Lung (tissue), 12 donors: ENCODE measurements around the gene FAM185A. TPM values are rescaled to one million over a fixed set of nuclear protein-coding genes. Genes with fewer than 3 reads are reported as not detected.
A peak's percentile ranks its signal among the peaks of the same experiment; 100 is the strongest.
"Not testable (repeated sequence)": the region's sequence is repeated elsewhere in the genome, so short reads cannot be mapped to it uniquely, and the experiment has no call there.

Experiments
- ATAC-seq: fragments of 200-7000 bp; cut with Tn5 transposase; one replicate; pipeline ENCODE4 v1.9.1; 2020; ENCODE audit warnings: moderate number of reproducible peaks; ENCODE audit not compliant: insufficient read depth, low FRiP score
- DNase-seq, 3 donors: peaks; one replicate each; pipeline ENCODE4 v3.0.0-alpha.2; 2013 to 2017
- H3K27ac ChIP-seq, 2 donors: one replicate each; pipeline ENCODE4 v1.5.1; 2013; ENCODE audit warnings: mild to moderate bottlenecking in 2 of 2, moderate library complexity in 2 of 2, control low read depth in 1 of 2, inconsistent platforms in 1 of 2, low read depth in 1 of 2, low read length in 1 of 2
- H3K27me3 ChIP-seq, 3 donors: one replicate each; pipeline ENCODE4 v1.5.1; 2013; ENCODE audit warnings: low read length in 2 of 3; ENCODE audit not compliant: control insufficient read depth in 3 of 3, insufficient read depth in 3 of 3
- H3K36me3 ChIP-seq, 4 donors: one replicate each; pipeline ENCODE4 v1.5.1; 2013; ENCODE audit warnings: low read length in 4 of 4, mild to moderate bottlenecking in 1 of 4, moderate library complexity in 1 of 4; ENCODE audit not compliant: control insufficient read depth in 4 of 4, insufficient read depth in 4 of 4
- H3K4me1 ChIP-seq, 5 donors: one replicate each; pipeline ENCODE4 v1.5.1; 2013; ENCODE audit warnings: low read length in 5 of 5, mild to moderate bottlenecking in 2 of 5, moderate library complexity in 1 of 5; ENCODE audit not compliant: control insufficient read depth in 5 of 5, insufficient read depth in 5 of 5
- H3K4me3 ChIP-seq: one replicate; pipeline ENCODE4 v1.5.1; 2013; ENCODE audit warnings: mild to moderate bottlenecking, control low read depth, moderate library complexity
- H3K9ac ChIP-seq, 2 donors: one replicate each; pipeline ENCODE4 v1.5.1; 2013; ENCODE audit warnings: low read length in 2 of 2, control low read depth in 1 of 2; ENCODE audit not compliant: insufficient read depth in 1 of 2
- H3K9me3 ChIP-seq, 4 donors: one replicate each; pipeline ENCODE4 v1.5.1; 2013; ENCODE audit warnings: low read length in 3 of 4, mild to moderate bottlenecking in 1 of 4, moderate library complexity in 1 of 4; ENCODE audit not compliant: control insufficient read depth in 4 of 4, insufficient read depth in 3 of 4
- WGBS, 2 donors: extraction: QIAGEN DNeasy Blood & Tissue Kit; methylation state at CpG; one replicate each; pipeline ENCODE4 v1.1.7; 2013; 5-methylcytosine and 5-hydroxymethylcytosine counted together
- polyA plus RNA-seq, 2 donors: library from polyadenylated mRNA; stranded (reverse); fragments of 200-250 nt; gene quantifications; one replicate each; pipeline ENCODE4 v1.2.1, GENCODE V29; 2013
- total RNA-seq, 2 donors: library from RNA; depleted of rRNA in 1 of 2; stranded (reverse); fragments of >200 nt in 1 of 2; gene quantifications; one replicate each; pipeline ENCODE4 v1.2.1, GENCODE V29; 2014 to 2021
- TF ChIP-seq, protein P1 (sequence below): IDR thresholded peaks from 2 replicates; pipeline ENCODE4 v1.5.1; 2012; ENCODE audit warnings: mild to moderate bottlenecking; ENCODE audit errors: control extremely low read depth, extremely low read depth
- donor health status: control.
- donor health status: control.
- donor health status: Bipolar disorder and iron deficiency.
- donor health status: healthy.
- donor health status: DM: yes; HTN: yes; CAD: no.

FAM185A gene
- total and polyA plus RNA-seq, 4 donors = 2.8 to 17.3 (median 8.0) TPM

DNA sequence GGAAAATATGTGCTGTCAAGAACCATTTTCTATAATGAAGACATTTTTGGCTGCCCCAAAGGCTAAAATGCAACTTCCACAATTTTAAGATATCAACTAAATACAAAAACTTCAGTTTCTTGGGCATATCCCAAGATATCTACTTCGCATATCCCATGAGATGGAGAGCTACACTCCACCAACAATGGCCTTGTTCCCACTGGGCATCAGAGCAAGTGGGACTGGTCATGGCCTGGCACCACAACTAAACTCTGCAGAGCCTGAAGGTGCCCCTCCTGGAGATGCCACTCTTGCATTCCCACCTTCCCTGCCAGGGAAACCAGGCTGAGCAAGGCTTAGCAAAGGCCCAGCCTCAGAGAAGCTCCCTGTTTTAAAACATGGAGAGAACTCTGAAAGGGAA is 88.2 kb downstream of the FAM185A start:
- H3K27me3 ChIP-seq = no peaks in the 10 kb centered on the region
- no peaks in the 10 kb centered on the region for H3K9me3 ChIP-seq
- no peak overlapping the region for H3K4me3 ChIP-seq
- peak in 1 of 3 donors; percentile 29 for DNase-seq
- H3K36me3 ChIP-seq = peaks cover 0 to 4% (median 1%) of the 10 kb centered on the region in 4 donors
- peaks cover 0 to 48% (median 0%) of the 10 kb centered on the region in 5 donors for H3K4me1 ChIP-seq
- WGBS, 2 donors = 86 to 100% methylated on average over 1 of the region's 1 CpG
- TF ChIP-seq, protein P1, sequence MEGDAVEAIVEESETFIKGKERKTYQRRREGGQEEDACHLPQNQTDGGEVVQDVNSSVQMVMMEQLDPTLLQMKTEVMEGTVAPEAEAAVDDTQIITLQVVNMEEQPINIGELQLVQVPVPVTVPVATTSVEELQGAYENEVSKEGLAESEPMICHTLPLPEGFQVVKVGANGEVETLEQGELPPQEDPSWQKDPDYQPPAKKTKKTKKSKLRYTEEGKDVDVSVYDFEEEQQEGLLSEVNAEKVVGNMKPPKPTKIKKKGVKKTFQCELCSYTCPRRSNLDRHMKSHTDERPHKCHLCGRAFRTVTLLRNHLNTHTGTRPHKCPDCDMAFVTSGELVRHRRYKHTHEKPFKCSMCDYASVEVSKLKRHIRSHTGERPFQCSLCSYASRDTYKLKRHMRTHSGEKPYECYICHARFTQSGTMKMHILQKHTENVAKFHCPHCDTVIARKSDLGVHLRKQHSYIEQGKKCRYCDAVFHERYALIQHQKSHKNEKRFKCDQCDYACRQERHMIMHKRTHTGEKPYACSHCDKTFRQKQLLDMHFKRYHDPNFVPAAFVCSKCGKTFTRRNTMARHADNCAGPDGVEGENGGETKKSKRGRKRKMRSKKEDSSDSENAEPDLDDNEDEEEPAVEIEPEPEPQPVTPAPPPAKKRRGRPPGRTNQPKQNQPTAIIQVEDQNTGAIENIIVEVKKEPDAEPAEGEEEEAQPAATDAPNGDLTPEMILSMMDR = no peak
- H3K27ac ChIP-seq = no peak overlapping the region
- ATAC-seq = no peak
- no peak overlapping the region for H3K9ac ChIP-seq

DNA sequence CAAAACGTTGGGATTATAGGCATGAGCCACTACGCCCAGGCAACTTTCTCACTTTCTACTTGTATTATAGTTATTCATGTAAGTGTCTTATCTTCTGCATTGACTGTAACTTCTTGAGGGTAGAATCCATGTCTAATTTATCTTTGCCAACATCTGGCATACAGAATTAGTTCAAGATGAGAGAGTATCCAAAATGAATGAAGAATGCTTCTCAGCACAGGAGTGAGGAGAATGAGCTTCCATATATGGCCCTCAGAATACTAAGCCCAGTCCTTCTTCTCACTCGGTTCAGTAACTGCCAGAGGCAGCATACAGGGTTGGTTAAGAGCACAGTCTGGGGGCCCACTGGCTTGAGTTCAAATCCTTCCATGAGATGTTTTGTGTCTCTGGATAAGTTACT is 89.0 kb downstream of the FAM185A start:
- Histone ChIP-seq H3K9me3 (no peaks in the 10 kb centered on the region), H3K36me3 (peaks cover 0 to 4% (median 1%) of the 10 kb centered on the region in 4 donors), H3K4me1 (peaks cover 0 to 46% (median 0%) of the 10 kb centered on the region in 5 donors), H3K27ac (no peak overlapping the region), H3K27me3 (no peaks in the 10 kb centered on the region), H3K4me3 (no peak overlapping the region), H3K9ac (no peak overlapping the region)
- TF ChIP-seq, protein P1 = no peak
- 85 to 92% methylated on average over 3 of the region's 3 CpGs for WGBS, 2 donors
- DNase-seq (no peak), ATAC-seq (no peak)

DNA sequence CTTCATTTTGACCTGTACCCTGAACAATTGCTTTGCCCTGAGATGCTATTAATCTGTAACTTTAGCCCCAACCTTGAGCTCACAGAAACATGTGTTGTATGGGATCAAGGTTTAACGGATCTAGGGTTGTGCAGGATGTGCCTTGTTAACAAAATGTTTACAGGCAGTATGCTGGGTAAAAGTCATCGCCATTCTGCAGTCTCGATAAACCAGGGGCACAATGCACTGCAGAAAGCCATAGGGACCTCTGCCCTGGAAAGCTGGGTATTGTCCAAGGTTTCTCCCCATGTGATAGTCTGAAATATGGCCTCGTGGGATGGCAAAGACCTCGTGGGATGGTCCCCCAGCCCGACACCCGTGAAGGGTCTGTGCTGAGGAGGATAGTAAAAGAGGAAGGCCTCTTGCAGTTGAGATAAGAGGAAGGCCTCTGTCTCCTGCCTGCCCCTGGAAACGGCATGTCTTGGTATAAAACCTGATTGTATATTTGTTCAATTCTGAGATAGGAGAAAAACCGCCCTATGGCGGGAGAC is 89.8 kb downstream of the FAM185A start:
- not testable (repeated sequence) for H3K27me3 ChIP-seq, H3K27ac ChIP-seq, ATAC-seq, DNase-seq, H3K9me3 ChIP-seq, H3K36me3 ChIP-seq, H3K4me3 ChIP-seq, H3K9ac ChIP-seq
- 91 to 93% methylated on average over 10 of the region's 10 CpGs for WGBS, 2 donors
- H3K4me1 ChIP-seq = peaks cover 0 to 45% (median 0%) of the 10 kb centered on the region in 5 donors

DNA sequence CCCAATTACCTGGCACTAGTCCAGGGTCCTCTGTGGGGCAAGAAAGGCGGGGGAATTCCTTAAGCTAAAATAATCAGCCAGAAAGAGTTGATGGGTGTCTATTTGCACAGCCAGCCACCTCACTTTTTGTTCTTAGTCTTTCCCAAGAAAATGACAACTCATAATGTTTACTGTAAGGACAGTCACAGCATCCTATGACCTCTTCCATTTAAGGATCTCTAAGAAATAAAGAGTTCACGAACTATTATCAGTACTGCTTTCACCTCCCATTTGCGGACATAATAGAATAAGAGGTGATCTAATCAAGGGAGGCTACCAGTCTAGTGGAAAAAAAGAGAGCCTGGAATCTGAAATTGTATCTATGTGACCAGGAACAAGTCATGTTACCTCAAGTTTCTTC is 91.6 kb downstream of the FAM185A start:
- Histone ChIP-seq H3K4me1 (peaks cover 0 to 45% (median 0%) of the 10 kb centered on the region in 5 donors), H3K27me3 (no peaks in the 10 kb centered on the region), H3K9me3 (no peaks in the 10 kb centered on the region), H3K27ac (no peak overlapping the region), H3K4me3 (no peak overlapping the region), H3K9ac (no peak overlapping the region), H3K36me3 (peaks cover 0 to 4% (median 1%) of the 10 kb centered on the region in 4 donors)
- no peak for ATAC-seq
- 96 to 97% methylated on average over 3 of the region's 3 CpGs for WGBS, 2 donors
- no peak for DNase-seq
- TF ChIP-seq, protein P1 = no peak
